ENCODE data around the gene HES5.

HES5 gene

GRCh38 chr1:2508751-2509150 lies 21.3 kb downstream of the HES5 start:
- TF ChIP-seq CTCF (IDR thresholded peaks at IDR 0.05; ENCODE audit: borderline replicate concordance, insufficient read depth, low read depth, low read length) = no peak
- no peak overlapping the region for H3K4me3 ChIP-seq (ENCODE audit: low read depth, low read length)

GRCh38 chr1:2508180-2508579 lies 21.9 kb downstream of the HES5 start:
- TF ChIP-seq CTCF (IDR thresholded peaks at IDR 0.05; ENCODE audit: borderline replicate concordance, insufficient read depth, low read depth, low read length) = no peak
- no peak overlapping the region for H3K4me3 ChIP-seq (ENCODE audit: low read depth, low read length)

GRCh38 chr1:2507744-2508155 lies 22.3 kb downstream of the HES5 start:
- TF ChIP-seq CTCF (IDR thresholded peaks at IDR 0.05; ENCODE audit: borderline replicate concordance, insufficient read depth, low read depth, low read length) = no peak

GRCh38 chr1:2506901-2507565 lies 23.0 kb downstream of the HES5 start:
- no peak overlapping the region for H3K4me3 ChIP-seq (ENCODE audit: low read depth, low read length)
- no peak for TF ChIP-seq CTCF (IDR thresholded peaks at IDR 0.05; ENCODE audit: borderline replicate concordance, insufficient read depth, low read depth, low read length)

More at GRCh38 chr1:2507744-2508155, 22.3 kb downstream of the HES5 start:
- H3K4me3 ChIP-seq (ENCODE audit: low read depth, low read length) = no peak overlapping the region

GRCh38 chr1:2506007-2506860 lies 23.8 kb downstream of the HES5 start:
- H3K4me3 ChIP-seq (ENCODE audit: low read depth, low read length) = no peak overlapping the region
- TF ChIP-seq CTCF (IDR thresholded peaks at IDR 0.05; ENCODE audit: borderline replicate concordance, insufficient read depth, low read depth, low read length) = no peak

GRCh38 chr1:2505461-2505994 lies 24.5 kb downstream of the HES5 start:
- TF ChIP-seq CTCF (IDR thresholded peaks at IDR 0.05; ENCODE audit: borderline replicate concordance, insufficient read depth, low read depth, low read length) = no peak
- no peak overlapping the region for H3K4me3 ChIP-seq (ENCODE audit: low read depth, low read length)

Data from GM12875 (cell line).